AG04449 (cell line): ENCODE data around the gene SMARCA2.
A peak's percentile ranks its signal among the peaks of the same experiment; 100 is the strongest.

ENCODE experiments used
- CTCF ChIA-PET: fragments of 350-600 bp; formaldehyde crosslinking; extraction: SDS; loops from one replicate; lab custom pipeline; 2021; ENCODE audit warnings: antibody characterized with exemption; lab: Yijun Ruan, JAX
- POLR2A ChIA-PET: fragments of 400-600, 350-600 bp; formaldehyde crosslinking; extraction: SDS; loops from one replicate; lab custom pipeline; 2020; ENCODE audit warnings: antibody characterized with exemption, inconsistent platforms; lab: Yijun Ruan, JAX
- DNase-seq: peaks from one replicate; pipeline ENCODE4 v3.0.0-alpha.2; 2010; ENCODE audit warnings: low read depth, low spot score
- H3K4me3 ChIP-seq: 2 replicates; pipeline ENCODE4 v1.5.1; 2011; ENCODE audit warnings: low read depth, mild to moderate bottlenecking, control low read depth, low read length
- TF ChIP-seq, protein P1 (sequence below): IDR thresholded peaks from one replicate; pipeline ENCODE4 v1.5.1; 2011; ENCODE audit warnings: mild to moderate bottlenecking, moderate library complexity, low read length, control low read depth, inconsistent platforms; ENCODE audit not compliant: insufficient read depth; ENCODE audit errors: missing control alignments

The SMARCA2 gene

DNA sequence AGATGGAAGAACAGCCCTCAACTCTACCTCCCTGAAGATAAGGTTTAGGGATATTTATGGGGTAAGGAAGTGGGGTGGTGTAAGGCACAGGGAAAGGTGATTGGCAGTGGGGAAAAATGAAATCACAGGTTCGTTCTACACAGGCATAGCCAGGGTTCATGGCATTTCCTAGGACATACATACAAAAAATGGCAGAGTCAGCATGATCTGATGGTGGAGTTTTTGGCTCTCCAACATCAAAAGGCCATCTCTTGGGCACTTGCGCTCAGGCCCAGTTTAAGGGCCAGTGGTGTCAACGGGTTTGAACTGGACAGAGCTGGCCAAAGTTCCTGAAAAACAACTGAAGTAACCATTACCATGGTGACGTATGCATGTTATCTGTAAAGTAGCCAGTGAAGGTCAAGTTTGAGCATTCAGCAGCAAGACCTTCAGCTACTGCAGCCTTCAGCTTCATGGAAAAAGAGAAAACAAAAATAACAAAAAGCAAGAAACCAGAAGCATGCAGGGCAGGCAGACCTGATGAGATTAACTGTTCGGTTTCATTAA, 92.8 kb downstream of the SMARCA2 start:
- H3K4me3 ChIP-seq, result no peak overlapping the region
- no peak for DNase-seq
- CTCF ChIA-PET, result interaction anchor here (1.9 kb wide), 1 partner anchor 21 kb away, joined by 6 read pairs; no protein-coding TSS in a partner anchor
- POLR2A ChIA-PET, result no interaction called here
- TF ChIP-seq, protein P1, sequence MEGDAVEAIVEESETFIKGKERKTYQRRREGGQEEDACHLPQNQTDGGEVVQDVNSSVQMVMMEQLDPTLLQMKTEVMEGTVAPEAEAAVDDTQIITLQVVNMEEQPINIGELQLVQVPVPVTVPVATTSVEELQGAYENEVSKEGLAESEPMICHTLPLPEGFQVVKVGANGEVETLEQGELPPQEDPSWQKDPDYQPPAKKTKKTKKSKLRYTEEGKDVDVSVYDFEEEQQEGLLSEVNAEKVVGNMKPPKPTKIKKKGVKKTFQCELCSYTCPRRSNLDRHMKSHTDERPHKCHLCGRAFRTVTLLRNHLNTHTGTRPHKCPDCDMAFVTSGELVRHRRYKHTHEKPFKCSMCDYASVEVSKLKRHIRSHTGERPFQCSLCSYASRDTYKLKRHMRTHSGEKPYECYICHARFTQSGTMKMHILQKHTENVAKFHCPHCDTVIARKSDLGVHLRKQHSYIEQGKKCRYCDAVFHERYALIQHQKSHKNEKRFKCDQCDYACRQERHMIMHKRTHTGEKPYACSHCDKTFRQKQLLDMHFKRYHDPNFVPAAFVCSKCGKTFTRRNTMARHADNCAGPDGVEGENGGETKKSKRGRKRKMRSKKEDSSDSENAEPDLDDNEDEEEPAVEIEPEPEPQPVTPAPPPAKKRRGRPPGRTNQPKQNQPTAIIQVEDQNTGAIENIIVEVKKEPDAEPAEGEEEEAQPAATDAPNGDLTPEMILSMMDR, result no peak

DNA sequence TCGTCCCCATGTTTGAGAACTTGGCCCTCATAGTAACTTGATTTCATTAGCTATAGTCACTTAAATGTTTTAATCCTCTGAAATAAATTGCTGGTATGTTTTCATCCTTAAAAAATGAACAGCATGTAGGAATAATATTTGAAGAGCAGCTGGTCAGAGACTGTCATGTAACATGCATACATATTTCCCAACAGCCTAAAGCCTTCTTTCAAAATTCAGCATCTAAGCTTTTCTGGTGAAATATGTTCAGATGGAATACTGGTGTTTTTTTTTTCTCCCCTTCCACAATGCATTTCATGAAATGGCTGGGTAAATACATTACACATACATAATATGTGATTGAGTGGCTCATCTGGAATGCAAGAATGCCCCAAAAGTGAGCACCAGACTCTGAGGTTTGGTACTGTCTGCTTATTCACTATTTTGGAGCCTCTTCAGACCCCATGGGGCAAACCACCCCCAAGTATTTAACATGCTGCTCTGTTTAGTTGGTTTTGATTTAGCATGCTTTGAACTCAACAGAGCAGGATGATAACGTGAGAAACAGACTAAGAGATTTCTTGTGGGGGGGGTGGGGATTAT, 94.0 kb downstream of the SMARCA2 start:
- peak; percentile 61 for DNase-seq
- CTCF ChIA-PET, result interaction anchor here (1.9 kb wide), 1 partner anchor 22 kb away, joined by 6 read pairs; no protein-coding TSS in a partner anchor
- H3K4me3 ChIP-seq, result no peak overlapping the region
- TF ChIP-seq, protein P1, result no peak
- POLR2A ChIA-PET, result no interaction called here

DNA sequence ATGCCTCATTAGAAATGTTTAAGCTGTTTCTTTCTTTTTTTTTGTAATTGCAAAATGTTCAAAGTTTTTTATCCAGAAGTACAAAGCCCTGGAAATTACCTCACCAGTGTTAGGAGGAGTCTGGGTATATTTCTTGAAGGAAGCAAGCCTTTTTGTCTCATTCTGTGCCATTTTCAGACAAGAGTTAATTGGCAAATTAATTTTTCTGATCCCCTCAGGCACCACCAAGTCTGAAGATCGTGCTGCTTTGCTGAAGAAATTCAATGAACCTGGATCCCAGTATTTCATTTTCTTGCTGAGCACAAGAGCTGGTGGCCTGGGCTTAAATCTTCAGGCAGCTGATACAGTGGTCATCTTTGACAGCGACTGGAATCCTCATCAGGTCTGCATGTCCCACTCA, 94.9 kb downstream of the SMARCA2 start:
- CTCF ChIA-PET, result interaction anchor here (1.3 kb wide), 1 partner anchor 23 kb away, joined by 3 read pairs; no protein-coding TSS in a partner anchor

DNA sequence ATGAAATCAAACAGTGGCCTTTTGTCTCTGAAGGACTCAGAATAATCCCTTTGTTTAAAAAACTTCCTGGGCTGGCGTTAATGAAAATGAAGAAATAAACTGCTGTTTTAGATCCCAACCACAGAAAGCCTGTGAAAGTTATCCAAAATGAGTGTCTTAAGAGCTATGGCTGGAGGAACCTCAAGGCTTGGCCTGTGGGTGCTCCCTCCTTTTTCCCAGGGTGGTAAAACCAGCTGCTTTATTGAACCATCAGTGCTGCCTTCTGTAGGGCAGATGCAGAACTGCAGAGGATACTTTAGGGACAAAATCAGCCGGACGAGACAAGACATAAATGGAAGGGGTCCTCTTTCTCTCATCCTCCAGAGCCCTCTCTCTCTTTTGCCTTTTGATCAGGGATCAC, 100.9 kb downstream of the SMARCA2 start:
- CTCF ChIA-PET, result interaction anchor here (1.3 to 3.1 kb wide), 3 partner anchors 9 to 31 kb away, joined by 3 to 16 read pairs (median 8); no protein-coding TSS in a partner anchor
- POLR2A ChIA-PET, result no interaction called here
- H3K4me3 ChIP-seq, result no peak overlapping the region
- TF ChIP-seq, protein P1, result peak; percentile 42
- no peak for DNase-seq

More for the DNA sequence above, 94.9 kb downstream of the SMARCA2 start:
- DNase-seq, result no peak
- POLR2A ChIA-PET, result no interaction called here
- TF ChIP-seq, protein P1, result no peak
- H3K4me3 ChIP-seq, result no peak overlapping the region

DNA sequence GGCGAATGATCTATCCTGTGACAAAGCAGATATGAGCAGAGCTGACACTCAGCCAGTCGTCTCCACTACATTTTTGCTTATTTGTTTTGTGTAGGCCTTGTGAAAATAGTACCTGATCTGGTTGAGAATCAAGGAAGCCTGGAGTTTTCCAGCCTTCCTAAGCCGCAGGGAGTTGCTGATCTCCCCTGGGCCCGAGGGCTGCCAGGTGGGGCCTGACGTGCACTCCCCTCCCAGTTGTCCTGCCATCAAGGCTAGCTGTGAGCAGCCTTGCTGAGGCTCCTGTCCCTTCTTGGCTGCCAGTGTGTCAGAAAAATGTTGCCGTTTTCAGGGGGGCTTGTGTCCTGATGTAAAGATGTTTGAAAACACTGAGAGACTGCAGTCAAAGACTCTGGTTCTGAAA, 102.4 kb downstream of the SMARCA2 start:
- no peak for DNase-seq
- CTCF ChIA-PET, result interaction anchor here (1.5 to 3.1 kb wide), 2 partner anchors 10 to 15 kb away, joined by 3 to 16 read pairs; no protein-coding TSS in a partner anchor
- POLR2A ChIA-PET, result no interaction called here
- TF ChIP-seq, protein P1, result no peak
- no peak overlapping the region for H3K4me3 ChIP-seq

DNA sequence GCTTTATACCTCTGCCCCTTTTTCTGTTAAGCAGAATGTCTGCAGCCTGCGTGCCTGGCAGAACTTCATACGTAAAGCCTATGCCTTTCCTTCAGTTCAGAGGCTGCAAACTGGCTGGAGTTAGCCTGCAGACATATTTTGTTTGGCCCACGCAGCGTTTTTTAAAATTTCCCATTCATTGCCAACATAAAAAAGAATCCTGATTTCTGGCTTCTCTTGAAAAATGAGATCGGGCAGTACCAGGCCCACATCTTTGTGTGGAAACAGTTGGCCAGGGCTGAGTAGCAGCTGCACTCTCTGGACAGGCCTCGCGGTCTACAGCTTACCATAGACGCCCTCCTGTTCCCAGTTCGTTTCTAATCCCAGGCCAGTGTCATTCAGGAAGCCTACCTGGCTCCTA, 104.4 kb downstream of the SMARCA2 start:
- TF ChIP-seq, protein P1, result no peak
- DNase-seq, result no peak
- POLR2A ChIA-PET, result no interaction called here
- CTCF ChIA-PET, result interaction anchor here (6.1 kb wide), 1 partner anchor 14 kb away, joined by 37 read pairs; no protein-coding TSS in a partner anchor
- no peak overlapping the region for H3K4me3 ChIP-seq
